GM23338 (cell line): Measurements from ENCODE around the gene HS6ST3. TPM values are rescaled to one million over a fixed set of nuclear protein-coding genes. Genes with fewer than 3 reads are reported as not detected.

Experiments used
- ATAC-seq: fragments of 200-7000 bp; cut with Tn5 transposase; 3 replicates; pipeline ENCODE4 v1.9.1; 2020
- DNase-seq: peaks from one replicate; pipeline ENCODE4 v3.0.0-alpha.2; 2015; ENCODE audit warnings: low spot score
- H2AFZ ChIP-seq: fragments of 200-600 bp; sonication (generic); 2 replicates; pipeline ENCODE4 v1.8.0; 2016; ENCODE audit warnings: antibody characterized with exemption, mild to moderate bottlenecking, moderate library complexity
- H3F3A ChIP-seq: fragments of 200-600 bp; sonication (generic); replicated peaks from 2 replicates; pipeline ENCODE4 v1.8.0; 2017; ENCODE audit warnings: antibody characterized with exemption, mixed run types, low read depth
- H3K27ac ChIP-seq: fragments of 200-600 bp; sonication (generic); 2 replicates; pipeline ENCODE4 v1.6.1; 2016; ENCODE audit warnings: low read depth
- H3K27me3 ChIP-seq: fragments of 200-600 bp; sonication (generic); 2 replicates; pipeline ENCODE4 v1.8.0; 2016; ENCODE audit warnings: mild to moderate bottlenecking, mixed run types, moderate library complexity; ENCODE audit not compliant: insufficient read depth
- H3K36me3 ChIP-seq: fragments of 200-600 bp; sonication (generic); 2 replicates; pipeline ENCODE4 v1.8.0; 2016; ENCODE audit warnings: mild to moderate bottlenecking; ENCODE audit not compliant: insufficient read depth
- H3K4me1 ChIP-seq: fragments of 200-600 bp; sonication (generic); 2 replicates; pipeline ENCODE4 v1.8.0; 2016; ENCODE audit warnings: mild to moderate bottlenecking, moderate library complexity; ENCODE audit not compliant: insufficient read depth
- H3K4me2 ChIP-seq: fragments of 200-600 bp; sonication (generic); 2 replicates; pipeline ENCODE4 v1.7.1; 2017; ENCODE audit warnings: mixed run types
- H3K4me3 ChIP-seq: fragments of 200-600 bp; sonication (generic); 2 replicates; pipeline ENCODE4 v1.6.1; 2016; ENCODE audit warnings: mixed run types
- H3K79me2 ChIP-seq: fragments of 200-600 bp; sonication (generic); replicated peaks from 2 replicates; pipeline ENCODE4 v1.8.0; 2017; ENCODE audit warnings: mild to moderate bottlenecking; ENCODE audit not compliant: insufficient read depth
- H3K9me2 ChIP-seq: fragments of 200-600 bp; sonication (generic); 2 replicates; pipeline ENCODE4 v1.8.0; 2017; ENCODE audit not compliant: insufficient read depth
- H4K20me1 ChIP-seq: fragments of 200-600 bp; sonication (generic); replicated peaks from 2 replicates; pipeline ENCODE4 v1.8.0; 2017; ENCODE audit warnings: mild to moderate bottlenecking; ENCODE audit not compliant: insufficient read depth
- H3K27ac Mint-ChIP-seq: 2 replicates; pipeline ENCODE4 v1.8.0; 2020; ENCODE audit warnings: inconsistent platforms, mild to moderate bottlenecking, moderate library complexity, mixed read lengths
- H3K27me3 Mint-ChIP-seq: 3 replicates; pipeline ENCODE4 v1.8.0; 2022; ENCODE audit warnings: low read depth, mild to moderate bottlenecking, moderate library complexity, mixed read lengths, inconsistent platforms; ENCODE audit not compliant: insufficient read depth, poor library complexity
- H3K36me3 Mint-ChIP-seq: 3 replicates; pipeline ENCODE4 v1.8.0; 2021; ENCODE audit warnings: low read depth, mild to moderate bottlenecking, inconsistent platforms, moderate library complexity, mixed read lengths
- H3K4me1 Mint-ChIP-seq: 3 replicates; pipeline ENCODE4 v1.8.0; 2020; ENCODE audit warnings: mild to moderate bottlenecking, inconsistent platforms, mixed read lengths
- H3K4me3 Mint-ChIP-seq: 3 replicates; pipeline ENCODE4 v1.8.0; 2021; ENCODE audit warnings: moderate library complexity, mild to moderate bottlenecking, inconsistent platforms, mixed read lengths
- H3K9me3 Mint-ChIP-seq: 3 replicates; pipeline ENCODE4 v1.8.0; 2020; ENCODE audit warnings: moderate library complexity, mild to moderate bottlenecking, inconsistent platforms, mixed read lengths
- CREB1 ChIP-seq: fragments of 250-450 bp; sonication (Bioruptor Pico); IDR thresholded peaks from 2 replicates; pipeline ENCODE4 v1.5.0; 2020; ENCODE audit warnings: low read depth, mild to moderate bottlenecking, moderate library complexity
- CTCF ChIP-seq, 2 experiments: fragments of 200-600 bp in 1 of 2; sonication (generic) in 1 of 2; conservative IDR thresholded peaks; 2 replicates each; pipeline versions ENCODE4 v1.5.1 to v1.6.1; 2016 to 2017; ENCODE audit warnings: antibody characterized with exemption in 2 of 2, low read depth in 2 of 2, mild to moderate bottlenecking in 2 of 2, moderate library complexity in 1 of 2
- ETS1 ChIP-seq: IDR thresholded peaks from 2 replicates; pipeline ENCODE4 v1.6.1; 2016; ENCODE audit warnings: antibody characterized with exemption
- EZH2 ChIP-seq: fragments of 200-600 bp; sonication (generic); IDR thresholded peaks from one replicate; pipeline ENCODE4 v1.8.0; 2017; ENCODE audit warnings: antibody characterized with exemption, mild to moderate bottlenecking, low read depth; ENCODE audit not compliant: unreplicated experiment
- EZH2phosphoT487 ChIP-seq: fragments of 200-600 bp; sonication (generic); IDR thresholded peaks from one replicate; pipeline ENCODE4 v1.8.1; 2018; ENCODE audit warnings: antibody characterized with exemption; ENCODE audit not compliant: unreplicated experiment
- JUNB ChIP-seq: IDR thresholded peaks from one replicate; pipeline ENCODE4 v1.6.1; 2016; ENCODE audit warnings: antibody characterized with exemption; ENCODE audit not compliant: unreplicated experiment
- NANOG ChIP-seq: IDR thresholded peaks from 2 replicates; pipeline ENCODE4 v1.6.1; 2016; ENCODE audit warnings: antibody characterized with exemption, borderline replicate concordance
- POLR2AphosphoS5 ChIP-seq: IDR thresholded peaks from 2 replicates; pipeline ENCODE4 v1.6.1; 2016; ENCODE audit warnings: antibody characterized with exemption, low read depth
- REST ChIP-seq: IDR thresholded peaks from one replicate; pipeline ENCODE4 v1.6.1; 2018; ENCODE audit warnings: antibody characterized with exemption; ENCODE audit not compliant: unreplicated experiment
- STAT1 ChIP-seq: IDR thresholded peaks from one replicate; pipeline ENCODE4 v1.6.1; 2016; ENCODE audit warnings: antibody characterized with exemption; ENCODE audit not compliant: unreplicated experiment
- ZNF114 ChIP-seq: fragments of 250-450 bp; sonication (Bioruptor Pico); IDR thresholded peaks from 2 replicates; pipeline ENCODE4 v1.5.0; 2020; ENCODE audit warnings: mild to moderate bottlenecking, moderate library complexity
- ZNF331 ChIP-seq: fragments of 250-450 bp; sonication (Bioruptor Pico); IDR thresholded peaks from 2 replicates; pipeline ENCODE4 v1.5.0; 2020; ENCODE audit warnings: low read depth, mild to moderate bottlenecking, moderate library complexity
- ZNF462 ChIP-seq: fragments of 250-450 bp; sonication (Bioruptor Pico); IDR thresholded peaks from 2 replicates; pipeline ENCODE4 v1.5.0; 2020; ENCODE audit warnings: mild to moderate bottlenecking, moderate library complexity
- polyA plus RNA-seq: library from polyadenylated mRNA; unstranded; fragments of >200 nt; fragmentation: Nextera tagmentation; extraction: Ambion mirVana; gene quantifications from 2 replicates; pipeline ENCODE4 v1.2.1, GENCODE V29; 2016
- total RNA-seq: library from RNA; depleted of rRNA; stranded (reverse); fragments of >200 nt; shearing (Covaris generic); gene quantifications from 2 replicates; pipeline ENCODE4 v1.2.3, GENCODE V29; 2014

The HS6ST3 gene
- total and polyA plus RNA-seq, 2 experiments from 2014 or later = 0.52 to 0.80 TPM

GRCh38 chr13:96532804-96533203 is 442.9 kb downstream of the HS6ST3 start (continued):
- TF ChIP-seq ETS1 (no peak), JUNB (no peak)

- no peaks in the 10 kb centered on the region for H3K36me3 ChIP-seq
- no peaks in the 10 kb centered on the region for H3K27me3 ChIP-seq
- H4K20me1 ChIP-seq = no peaks in the 10 kb centered on the region
- no peak overlapping the region for H3K4me2 ChIP-seq
- H3K9me2 ChIP-seq = peaks cover 9% of the 10 kb centered on the region; the same call in 1 of the 2 replicates
- Mint-ChIP-seq H3K36me3 (no peaks in the 10 kb centered on the region), H3K4me3 (no peak overlapping the region), H3K27ac (no peak overlapping the region), H3K4me1 (no peaks in the 10 kb centered on the region; the same call in 2 of the 3 replicates), H3K27me3 (peaks cover 3% of the 10 kb centered on the region), H3K9me3 (no peaks in the 10 kb centered on the region)
- H3F3A ChIP-seq = no peaks in the 10 kb centered on the region
- H3K27ac ChIP-seq = no peak overlapping the region
- DNase-seq (no peak), ATAC-seq (no peak)
- H3K4me3 ChIP-seq = no peak overlapping the region
- no peak overlapping the region for H2AFZ ChIP-seq
- H3K4me1 ChIP-seq = no peaks in the 10 kb centered on the region
- no peaks in the 10 kb centered on the region for H3K79me2 ChIP-seq
- TF ChIP-seq ZNF114 (CRISPR knock-in tag) (no peak), ZNF331 (CRISPR knock-in tag) (no peak), STAT1 (no peak), NANOG (no peak), POLR2AphosphoS5 (no peak), CTCF (conservative IDR thresholded peaks at IDR 0.05; ENCODE audit: low read depth in 2 of 2) (no peak), EZH2 (no peak), EZH2phosphoT487 (no peak), ZNF462 (CRISPR knock-in tag) (no peak), REST (no peak), CREB1 (CRISPR knock-in tag) (no peak), JUNB (no peak)
These were observed 443.5 kb downstream of the HS6ST3 start for GRCh38 chr13:96533408-96533807.
